ENCODE measurements around the gene COG4.
A peak's percentile ranks its signal among the peaks of the same experiment; 100 is the strongest.
"Not testable (repeated sequence)": the region's sequence is repeated elsewhere in the genome, so short reads cannot be mapped to it uniquely, and the experiment has no call there.

The COG4 gene

GRCh38 chr16:70526403-70526802, 3.0 kb upstream of the COG4 start:
- DNase-seq (ENCODE audit: low read depth) = no peak

GRCh38 chr16:70524399-70524825, 1.1 kb upstream of the COG4 start:
- DNase-seq (ENCODE audit: low read depth) = not testable (repeated sequence)

GRCh38 chr16:70523743-70524398, 517 bp upstream of the COG4 start, which contains the start of gene SF3B3:
TSS of gene SF3B3 (plus strand) at chr16:70523816. CDS start at chr16:70526657, 2,841 bp downstream.
- peak; percentile 50 for DNase-seq (ENCODE audit: low read depth)

GRCh38 chr16:70522216-70523075, 908 bp downstream of the COG4 start:
- no peak for DNase-seq (ENCODE audit: low read depth)

GRCh38 chr16:70520612-70521297, 2.6 kb downstream of the COG4 start:
- peak; percentile 76 for DNase-seq (ENCODE audit: low read depth)

GRCh38 chr16:70512456-70512855, 10.9 kb downstream of the COG4 start:
- DNase-seq (ENCODE audit: low read depth) = peak; percentile 88

- no peak for DNase-seq (ENCODE audit: low read depth)
These were observed 11.5 kb downstream of the COG4 start for GRCh38 chr16:70511833-70512232.

GRCh38 chr16:70510216-70510615, 13.1 kb downstream of the COG4 start:
- DNase-seq (ENCODE audit: low read depth) = no peak

- DNase-seq (ENCODE audit: low read depth) = no peak
These were observed 14.6 kb downstream of the COG4 start for GRCh38 chr16:70508752-70509151.

GRCh38 chr16:70496513-70496912, 26.8 kb downstream of the COG4 start:
- DNase-seq (ENCODE audit: low read depth) = no peak

- no peak for DNase-seq (ENCODE audit: low read depth)
These were observed 27.8 kb downstream of the COG4 start for GRCh38 chr16:70495425-70496182.

GRCh38 chr16:70494777-70495176, 28.6 kb downstream of the COG4 start:
- no peak for DNase-seq (ENCODE audit: low read depth)

GRCh38 chr16:70494202-70494770, 29.1 kb downstream of the COG4 start:
- DNase-seq (ENCODE audit: low read depth) = no peak

GRCh38 chr16:70493802-70494201, 29.6 kb downstream of the COG4 start:
- no peak for DNase-seq (ENCODE audit: low read depth)

GRCh38 chr16:70490261-70490660, 33.1 kb downstream of the COG4 start:
- DNase-seq (ENCODE audit: low read depth) = no peak

- no peak for DNase-seq (ENCODE audit: low read depth)
These were observed 38.5 kb downstream of the COG4 start for GRCh38 chr16:70484867-70485266.

GRCh38 chr16:70483426-70483825, 39.9 kb downstream of the COG4 start:
- DNase-seq (ENCODE audit: low read depth) = no peak

GRCh38 chr16:70482624-70483023, 40.7 kb downstream of the COG4 start:
- no peak for DNase-seq (ENCODE audit: low read depth)

GRCh38 chr16:70481929-70482536, 41.3 kb downstream of the COG4 start:
- no peak for DNase-seq (ENCODE audit: low read depth)

GRCh38 chr16:70480127-70481105, 42.9 kb downstream of the COG4 start:
- DNase-seq (ENCODE audit: low read depth) = no peak

All from HS-5 (cell line).